Measurements from ENCODE around the gene LRPAP1.
"Not testable (repeated sequence)": the region's sequence is repeated elsewhere in the genome, so short reads cannot be mapped to it uniquely, and the experiment has no call there.

LRPAP1 gene

GRCh38 chr4:3572363-3572762 is 40.1 kb upstream of the LRPAP1 start:
- no peak for TF ChIP-seq CTCF (IDR thresholded peaks at IDR 0.05; ENCODE audit: borderline replicate concordance, insufficient read depth, low read depth, low read length)

GRCh38 chr4:3571921-3572320 is 39.7 kb upstream of the LRPAP1 start:
- H3K4me3 ChIP-seq (ENCODE audit: low read depth, low read length) = no peak overlapping the region
- TF ChIP-seq CTCF (IDR thresholded peaks at IDR 0.05; ENCODE audit: borderline replicate concordance, insufficient read depth, low read depth, low read length) = no peak

More at GRCh38 chr4:3572363-3572762, 40.1 kb upstream of the LRPAP1 start:
- H3K4me3 ChIP-seq (ENCODE audit: low read depth, low read length) = no peak overlapping the region

GRCh38 chr4:3570923-3571322 is 38.7 kb upstream of the LRPAP1 start:
- H3K4me3 ChIP-seq (ENCODE audit: low read depth, low read length) = not testable (repeated sequence)

GRCh38 chr4:3569611-3570010 is 37.4 kb upstream of the LRPAP1 start:
- not testable (repeated sequence) for H3K4me3 ChIP-seq (ENCODE audit: low read depth, low read length)

GRCh38 chr4:3566701-3567100 is 34.5 kb upstream of the LRPAP1 start:
- H3K4me3 ChIP-seq (ENCODE audit: low read depth, low read length) = not testable (repeated sequence)

- H3K4me3 ChIP-seq (ENCODE audit: low read depth, low read length) = not testable (repeated sequence)
Measured at GRCh38 chr4:3566301-3566700, 34.1 kb upstream of the LRPAP1 start.

- not testable (repeated sequence) for H3K4me3 ChIP-seq (ENCODE audit: low read depth, low read length)
Measured at GRCh38 chr4:3564948-3565347, 32.7 kb upstream of the LRPAP1 start.

GRCh38 chr4:3563403-3563802 is 31.2 kb upstream of the LRPAP1 start:
- TF ChIP-seq CTCF (IDR thresholded peaks at IDR 0.05; ENCODE audit: borderline replicate concordance, insufficient read depth, low read depth, low read length) = no peak
- H3K4me3 ChIP-seq (ENCODE audit: low read depth, low read length) = no peak overlapping the region

- H3K4me3 ChIP-seq (ENCODE audit: low read depth, low read length) = not testable (repeated sequence)
Measured at GRCh38 chr4:3562127-3562526, 29.9 kb upstream of the LRPAP1 start.

GRCh38 chr4:3560465-3560864 is 28.2 kb upstream of the LRPAP1 start:
- not testable (repeated sequence) for H3K4me3 ChIP-seq (ENCODE audit: low read depth, low read length)

- not testable (repeated sequence) for H3K4me3 ChIP-seq (ENCODE audit: low read depth, low read length)
Measured at GRCh38 chr4:3559381-3560290, 27.4 kb upstream of the LRPAP1 start.

GRCh38 chr4:3558514-3558836 is 26.3 kb upstream of the LRPAP1 start:
- H3K4me3 ChIP-seq (ENCODE audit: low read depth, low read length) = not testable (repeated sequence)

GRCh38 chr4:3557676-3558513 is 25.7 kb upstream of the LRPAP1 start:
- H3K4me3 ChIP-seq (ENCODE audit: low read depth, low read length) = not testable (repeated sequence)

- H3K4me3 ChIP-seq (ENCODE audit: low read depth, low read length) = not testable (repeated sequence)
Measured at GRCh38 chr4:3557088-3557492, 24.9 kb upstream of the LRPAP1 start.

GRCh38 chr4:3556244-3556867 is 24.1 kb upstream of the LRPAP1 start:
- not testable (repeated sequence) for H3K4me3 ChIP-seq (ENCODE audit: low read depth, low read length)

- H3K4me3 ChIP-seq (ENCODE audit: low read depth, low read length) = not testable (repeated sequence)
Measured at GRCh38 chr4:3555459-3556070, 23.3 kb upstream of the LRPAP1 start.
